Epidermal melanocyte (primary cell): ENCODE results near the gene TRIM2.

Experiments used
- DNase-seq: peaks from one replicate; pipeline ENCODE4 v3.0.0; 2011; ENCODE audit warnings: low spot score; ENCODE audit not compliant: insufficient read length

The TRIM2 gene

DNA sequence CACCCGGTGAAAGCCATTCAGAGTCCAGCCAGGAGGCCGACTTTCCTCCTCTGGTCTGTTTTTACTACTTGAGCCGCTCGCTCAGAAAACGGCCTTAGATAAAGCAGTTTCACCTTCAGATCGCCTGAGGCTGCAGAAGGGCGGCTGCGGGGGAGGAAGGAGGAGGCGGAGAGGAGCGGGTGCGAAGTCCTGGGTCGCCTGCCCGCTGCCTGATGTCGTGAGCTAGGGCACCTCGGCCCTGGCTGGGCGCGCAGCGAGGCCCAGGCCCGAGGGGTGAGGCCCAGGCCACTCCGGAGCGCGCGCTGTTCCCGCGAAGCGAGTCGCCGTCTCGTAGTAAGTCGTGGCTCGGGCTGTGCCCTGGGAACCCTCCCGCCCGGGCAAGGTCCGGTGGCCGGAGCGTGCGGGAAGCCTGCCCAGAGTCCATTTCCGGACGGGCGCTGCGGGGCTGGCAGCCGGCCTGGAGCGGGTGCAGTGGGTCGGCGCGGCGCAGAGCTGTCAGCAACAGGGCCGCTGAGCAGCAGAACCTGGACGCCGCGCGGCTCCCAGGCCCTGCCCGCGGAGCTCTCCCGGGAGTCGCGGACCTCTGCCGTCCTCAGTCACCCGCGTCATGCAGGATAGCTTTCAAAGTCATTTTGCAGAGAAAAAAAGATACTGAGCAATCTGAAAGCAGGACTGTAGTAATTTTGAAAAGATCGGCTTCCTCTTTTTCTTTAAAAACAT, 18.6 kb downstream of the TRIM2 start:
- DNase-seq = no peak

DNA sequence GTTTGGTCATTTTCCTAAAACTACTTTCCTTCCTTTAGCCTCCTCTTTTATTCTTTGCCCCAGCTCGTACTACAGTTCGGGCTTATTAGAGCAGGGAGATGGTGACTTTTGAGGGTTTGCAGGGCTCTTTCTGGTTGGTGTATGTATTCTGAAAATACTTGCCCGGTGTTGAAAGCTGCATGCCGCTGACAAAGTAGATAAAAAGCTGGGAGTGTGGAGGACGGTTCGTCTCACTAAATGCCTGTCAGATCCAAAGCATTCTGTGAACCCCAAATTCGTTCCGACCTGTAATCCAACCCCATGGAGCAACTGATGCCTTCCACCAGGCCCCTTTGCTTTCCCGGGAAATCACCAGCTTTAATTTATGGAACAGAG, 19.2 kb downstream of the TRIM2 start:
- DNase-seq = no peak

DNA sequence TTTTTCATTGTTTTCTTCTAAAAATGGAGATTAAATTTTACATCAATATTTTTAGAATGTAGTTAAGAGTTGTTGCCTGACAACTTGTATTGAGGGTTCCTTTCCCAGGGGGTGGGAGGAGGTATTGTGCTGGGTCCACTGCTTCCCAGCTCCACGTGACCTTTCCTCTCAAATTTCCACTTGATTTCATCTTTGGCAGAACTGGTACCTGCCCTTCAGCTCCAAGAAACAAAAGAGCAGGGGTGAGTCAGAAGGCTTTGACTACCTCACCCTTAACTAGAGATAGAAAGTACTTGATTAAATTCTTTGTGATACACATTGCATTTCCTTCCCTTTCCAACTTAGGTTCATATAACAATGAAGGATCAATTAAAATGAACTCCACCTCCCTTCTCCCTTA, 19.7 kb downstream of the TRIM2 start:
- DNase-seq = no peak

DNA sequence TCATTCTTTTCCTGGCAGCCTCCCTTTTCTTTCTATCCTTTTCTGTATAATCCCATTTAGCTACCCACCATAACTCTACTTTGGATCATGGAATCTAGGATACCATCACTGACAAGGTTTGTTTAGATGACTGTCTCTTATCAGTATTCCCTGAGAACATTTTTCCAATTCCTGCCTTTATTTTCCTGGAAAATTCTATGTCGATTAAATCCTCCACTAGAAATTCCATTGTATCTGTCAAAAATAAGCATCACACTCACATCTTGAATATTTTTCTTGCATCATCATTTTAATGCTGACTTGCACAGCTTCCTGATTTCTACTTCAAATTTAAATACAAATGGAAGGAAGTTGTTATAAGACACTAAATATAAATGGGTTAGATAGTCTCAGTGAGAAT, 20.2 kb downstream of the TRIM2 start:
- no peak for DNase-seq

DNA sequence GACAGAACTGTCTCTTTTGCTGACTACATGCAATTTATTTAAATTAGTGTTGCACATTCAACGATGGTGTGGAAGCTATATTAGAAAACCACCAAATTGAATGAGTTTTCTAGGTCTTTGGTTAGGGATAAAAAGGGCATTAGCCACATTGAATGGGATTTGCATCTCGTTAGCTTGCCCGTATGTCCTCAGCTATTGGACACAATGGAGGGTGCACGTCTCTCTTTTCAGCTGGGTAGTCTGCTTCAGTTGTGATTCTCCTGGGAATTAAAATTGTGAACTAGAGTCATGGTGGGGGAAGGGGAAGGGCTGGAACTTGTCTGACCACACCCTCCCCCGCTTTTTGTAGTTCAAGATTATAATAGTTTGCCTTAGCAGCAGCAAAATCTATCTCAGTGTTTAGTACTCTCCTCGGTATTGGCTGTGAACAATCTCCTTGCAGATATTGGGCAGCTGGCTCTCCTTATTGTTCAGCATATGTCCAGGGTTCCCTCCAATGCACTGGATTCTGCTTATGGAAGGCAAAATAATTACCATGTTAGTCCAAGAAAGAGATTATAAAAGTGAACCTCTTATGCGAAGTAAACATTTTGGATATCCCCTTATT, 23.3 kb downstream of the TRIM2 start:
- no peak for DNase-seq

DNA sequence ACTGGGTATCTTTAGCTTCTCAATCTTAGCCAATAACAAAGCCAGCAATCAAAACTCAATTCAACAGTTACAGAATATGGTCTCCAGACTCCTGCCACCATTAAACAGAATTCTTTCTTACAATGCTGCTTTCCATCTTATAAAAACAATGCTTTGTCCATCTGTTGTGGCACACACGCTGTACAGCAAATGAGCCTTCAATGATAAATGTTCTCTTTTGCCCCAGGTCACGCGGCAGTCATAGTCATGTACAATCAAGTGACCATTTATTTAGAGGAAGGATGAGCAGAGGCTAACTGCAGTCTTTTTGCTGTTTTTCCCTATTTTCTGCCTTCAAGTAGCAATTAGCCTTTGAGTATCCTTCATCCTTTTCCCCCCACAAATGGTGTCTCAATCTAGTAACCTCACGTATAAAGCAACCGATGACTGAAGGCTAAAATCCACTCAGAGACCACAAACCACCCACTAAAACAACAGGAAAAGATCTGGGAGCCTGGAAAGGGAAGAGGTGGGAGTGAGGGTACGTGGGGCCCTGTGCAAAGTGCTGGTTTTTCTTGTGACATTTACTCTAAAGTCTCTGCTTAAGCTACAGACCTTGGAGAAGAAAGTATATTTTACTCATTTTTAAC, 24.4 kb downstream of the TRIM2 start:
- DNase-seq = no peak

DNA sequence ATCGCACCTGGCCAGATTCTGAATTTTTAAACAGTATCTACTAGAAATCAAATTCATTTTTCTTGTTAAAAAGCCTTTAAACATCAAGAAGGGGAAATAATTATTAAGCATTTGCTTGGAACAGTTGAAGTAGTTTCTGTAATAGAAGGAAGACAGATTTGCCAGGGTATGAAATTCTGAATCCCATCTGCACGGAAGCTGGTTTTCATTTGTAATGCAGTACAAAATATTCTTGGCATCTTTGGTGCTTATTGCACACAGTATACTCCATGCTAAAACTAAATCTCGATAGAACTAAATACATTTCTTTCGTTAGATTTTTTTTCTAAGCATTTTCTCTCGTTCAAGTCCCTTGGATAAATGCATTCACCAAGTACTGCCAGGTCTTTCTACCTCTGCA, 25.3 kb downstream of the TRIM2 start:
- DNase-seq = no peak

DNA sequence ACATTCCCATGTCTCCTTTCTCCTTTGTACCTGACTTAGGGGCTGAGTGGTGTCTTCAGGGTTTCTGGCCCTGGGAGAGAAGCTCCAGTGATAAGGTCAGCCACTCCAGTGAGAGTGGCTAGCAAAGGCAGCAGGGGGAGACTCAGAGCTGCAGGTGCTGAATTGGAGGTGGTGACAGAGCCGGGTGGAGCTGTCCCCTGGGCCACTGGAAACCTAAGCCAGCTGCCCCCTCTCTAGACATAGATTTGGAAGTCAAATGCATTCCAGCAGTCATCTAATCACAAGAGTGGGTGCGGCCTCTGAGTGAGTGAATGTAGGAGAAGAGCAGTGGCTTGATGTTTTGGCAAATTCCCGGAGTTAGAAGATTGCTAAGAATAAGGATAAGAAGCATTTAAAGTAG, 28.5 kb downstream of the TRIM2 start:
- no peak for DNase-seq

DNA sequence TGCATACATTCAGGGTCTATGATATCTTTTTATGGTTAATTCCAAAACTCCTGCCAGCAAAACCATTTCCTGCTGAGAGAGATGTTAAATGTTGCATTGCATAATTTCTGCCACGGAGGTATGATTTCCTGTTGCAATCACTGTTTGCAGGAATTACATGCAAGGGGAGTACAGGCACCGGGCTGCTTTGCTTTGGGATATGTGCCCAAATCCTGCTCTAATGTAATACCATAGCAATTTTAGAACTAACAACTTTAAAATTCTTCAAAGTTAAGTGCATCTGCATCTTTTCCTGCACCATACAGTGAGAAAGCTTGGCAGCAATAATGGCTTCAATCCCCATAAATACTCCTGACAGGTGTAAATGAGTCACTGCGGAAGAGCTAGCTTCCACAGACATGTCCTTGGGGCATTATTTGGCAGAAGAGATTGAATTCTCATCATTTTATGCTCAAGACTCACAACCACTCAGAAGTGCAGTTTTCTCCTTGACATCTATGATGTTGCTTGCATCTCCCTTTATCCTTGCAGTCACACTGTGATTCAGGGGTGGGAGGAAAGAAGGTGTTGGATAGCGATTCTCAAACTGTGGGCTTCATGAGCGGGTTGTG, 29.6 kb downstream of the TRIM2 start:
- DNase-seq = peak; percentile 57

DNA sequence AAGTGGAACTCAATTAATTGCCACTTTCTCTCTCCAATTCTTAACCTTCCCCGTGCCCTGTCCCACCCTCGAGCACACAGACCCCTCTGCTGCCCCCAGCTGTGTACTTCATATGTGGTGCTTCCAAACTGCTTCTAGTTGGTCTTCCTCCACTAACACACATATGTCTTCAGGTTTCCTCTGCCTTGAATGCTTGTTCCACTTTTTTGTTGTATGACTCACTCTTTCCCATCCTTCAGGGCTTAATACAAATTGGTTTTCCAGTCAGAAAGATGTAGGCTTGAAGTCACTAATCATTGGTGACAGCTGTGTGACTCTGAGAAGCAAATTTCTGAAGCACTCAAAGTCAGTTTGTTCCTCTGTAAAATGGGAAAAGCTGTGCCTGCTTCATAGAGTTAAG, 30.6 kb downstream of the TRIM2 start:
- DNase-seq = no peak

DNA sequence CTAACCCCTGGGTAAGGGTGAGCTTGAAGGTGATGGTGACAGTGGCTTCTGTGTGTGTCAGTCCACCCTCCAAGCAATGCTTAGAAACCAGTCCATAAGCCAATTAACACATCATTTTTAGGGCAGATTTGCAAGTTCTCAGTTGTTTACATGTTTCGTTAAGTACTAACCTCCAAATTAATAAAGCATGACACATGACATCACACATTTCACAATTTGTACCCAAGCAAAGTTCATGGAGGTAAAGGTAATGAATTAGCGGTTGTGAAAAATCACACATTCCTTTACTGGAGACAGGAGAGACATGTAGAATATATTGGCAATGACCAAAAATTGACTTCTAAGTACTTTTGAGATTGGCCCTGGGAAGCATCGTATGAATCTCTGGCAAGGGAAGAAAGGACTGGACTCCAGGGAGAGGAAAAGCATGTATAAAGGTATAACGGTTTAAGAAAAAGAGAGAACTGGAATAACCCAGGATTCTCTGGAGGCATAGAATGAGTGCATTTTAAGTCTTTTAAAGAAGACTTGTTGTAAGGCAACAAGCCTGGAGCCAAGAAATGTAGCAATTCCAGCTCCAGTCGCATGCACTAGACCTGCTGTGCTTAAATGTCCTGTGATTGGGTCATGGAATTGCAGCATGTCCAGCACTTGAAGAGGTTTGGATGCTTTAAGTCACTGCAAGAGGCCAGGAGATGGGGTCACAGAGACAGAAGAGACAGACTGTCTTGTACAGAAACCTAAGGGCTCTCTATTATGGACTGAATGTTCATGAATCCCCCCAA, 34.1 kb downstream of the TRIM2 start:
- no peak for DNase-seq

DNA sequence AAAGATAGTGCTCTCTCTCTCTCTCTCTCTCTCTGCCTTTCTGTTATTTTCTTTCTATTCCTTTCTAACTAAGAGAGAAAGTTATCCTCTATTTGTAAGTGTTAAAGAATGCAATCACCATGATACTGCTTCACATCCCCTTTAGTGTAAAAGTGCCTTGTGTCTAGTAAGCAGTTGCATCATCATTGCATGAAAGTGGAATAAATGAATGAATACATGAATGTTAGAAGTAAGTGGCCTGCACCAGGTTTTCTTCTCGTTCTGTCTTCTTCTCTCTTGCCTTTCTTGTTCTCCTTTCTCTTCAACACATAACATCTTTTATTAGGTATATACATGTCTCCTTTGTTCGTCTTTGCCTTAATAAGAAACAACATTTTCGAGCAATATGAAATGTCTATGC, 35.2 kb downstream of the TRIM2 start:
- no peak for DNase-seq

DNA sequence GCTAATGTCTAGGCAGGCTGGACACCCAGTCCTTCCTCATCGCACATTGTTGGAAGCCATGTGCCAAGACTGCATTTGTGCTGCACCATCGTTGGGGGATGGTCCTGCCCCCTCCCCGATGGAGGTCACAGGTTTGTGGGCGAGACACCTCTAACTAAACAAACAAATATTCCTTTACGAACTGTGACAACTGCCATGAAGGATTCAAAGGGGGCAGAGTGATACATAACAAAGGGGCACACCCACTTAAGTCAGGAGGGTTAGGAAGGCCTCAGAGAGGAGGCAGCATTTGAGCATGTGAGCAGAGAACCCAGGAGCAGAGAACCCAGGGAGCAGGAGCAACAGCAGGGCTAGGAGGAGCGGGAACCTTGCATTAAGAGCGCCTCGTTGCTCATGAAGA, 37.1 kb downstream of the TRIM2 start:
- no peak for DNase-seq

DNA sequence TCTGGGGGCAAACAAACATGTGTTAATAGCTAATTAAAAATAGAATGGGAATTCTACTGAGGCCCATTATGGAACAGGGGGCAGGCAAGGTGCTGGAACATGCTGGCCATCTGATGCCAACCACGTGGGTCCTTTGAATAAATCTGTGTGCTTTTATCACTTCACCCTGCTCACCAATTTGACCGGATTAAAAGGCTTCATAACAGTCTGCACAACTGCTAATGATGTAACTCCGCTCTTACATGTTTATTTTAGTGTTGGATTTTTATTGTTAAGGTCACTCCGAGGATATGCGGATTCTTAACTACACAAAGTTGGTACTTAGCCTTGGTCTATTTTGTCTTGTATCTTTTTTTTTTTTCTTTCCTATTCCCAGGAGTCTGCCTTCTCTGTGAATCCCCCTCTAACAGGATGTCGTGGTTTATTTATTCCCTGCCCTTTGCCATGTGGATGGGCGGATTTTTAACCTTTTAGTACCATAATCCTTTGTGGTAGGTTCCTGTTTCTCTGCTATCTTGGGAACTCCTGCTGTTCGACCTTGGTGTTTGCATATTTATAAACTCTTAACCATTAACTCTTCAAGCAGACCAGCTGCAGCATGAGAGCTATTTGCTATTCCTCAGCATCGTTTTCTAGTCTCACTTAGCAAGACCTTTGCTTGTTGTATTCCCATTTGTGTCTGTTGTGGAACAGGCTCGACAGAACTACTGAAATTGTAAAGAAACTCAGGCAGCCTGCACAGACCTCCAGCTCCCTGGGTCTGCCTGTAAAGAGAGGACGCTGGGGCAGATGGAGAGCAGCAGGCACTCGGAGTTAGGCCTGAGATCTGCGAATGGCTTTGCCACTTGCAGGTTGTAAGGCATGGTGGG, 38.0 kb downstream of the TRIM2 start:
- no peak for DNase-seq

DNA sequence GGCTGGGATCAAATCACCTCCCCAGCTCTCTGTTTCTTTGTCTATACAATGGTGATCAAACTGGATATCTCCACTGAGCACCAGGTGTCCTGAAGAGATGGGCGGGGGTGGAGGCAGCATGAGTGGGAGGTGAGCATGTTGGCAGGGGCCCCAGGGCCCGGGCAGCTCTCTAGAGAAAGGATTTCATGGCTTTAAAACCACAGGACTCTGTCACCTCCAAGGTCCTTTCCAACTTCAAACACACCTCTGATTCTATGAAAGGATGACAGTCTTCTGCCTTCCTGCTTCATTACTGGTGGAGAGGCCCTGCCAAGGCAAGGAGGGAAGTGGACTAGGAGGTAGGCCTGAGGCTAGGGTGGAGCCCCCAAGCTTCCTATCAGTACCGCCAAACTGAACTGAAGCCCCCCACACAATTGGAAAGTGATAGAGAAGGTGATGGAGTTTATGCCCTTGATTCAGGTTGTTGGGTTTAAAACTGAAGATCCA, 38.6 kb downstream of the TRIM2 start:
- no peak for DNase-seq

DNA sequence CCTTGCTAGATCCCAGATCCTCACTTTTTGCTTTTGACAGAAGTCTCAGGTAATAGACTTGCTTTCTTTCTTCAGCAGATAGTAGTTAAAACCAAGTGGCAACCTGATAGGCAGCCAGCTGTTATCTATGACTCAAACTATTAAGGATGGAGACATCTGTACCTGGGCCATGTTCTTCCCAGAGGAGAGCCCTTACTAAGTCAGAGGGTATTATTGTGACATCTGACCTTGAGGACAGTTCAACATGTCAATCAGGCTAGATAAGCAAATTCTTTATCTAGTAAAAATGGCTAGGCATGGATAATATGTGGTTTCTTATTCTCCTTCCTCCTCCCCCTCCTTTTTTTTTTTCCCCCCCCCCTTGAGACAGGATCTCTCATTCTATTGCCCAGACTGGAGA, 39.2 kb downstream of the TRIM2 start:
- no peak for DNase-seq

DNA sequence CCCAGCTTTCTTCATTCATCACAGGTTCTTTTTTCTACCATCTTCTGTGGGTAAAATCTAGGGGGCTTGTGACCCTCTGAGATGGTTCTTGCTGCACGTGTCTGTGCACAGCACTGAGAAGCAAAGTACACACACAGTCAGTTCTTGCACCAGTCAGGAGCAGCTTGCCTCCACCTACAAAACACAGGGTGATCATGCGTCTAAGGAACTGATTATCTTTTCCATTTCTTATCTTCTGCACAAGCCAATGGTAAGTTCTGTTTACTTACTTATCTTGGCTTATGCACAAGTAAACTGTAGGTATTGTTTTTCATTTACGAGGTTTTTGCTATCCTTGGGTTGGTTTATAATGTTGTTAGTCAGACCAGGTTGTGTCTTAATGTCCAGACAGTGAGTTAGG, 40.7 kb downstream of the TRIM2 start:
- DNase-seq = no peak

DNA sequence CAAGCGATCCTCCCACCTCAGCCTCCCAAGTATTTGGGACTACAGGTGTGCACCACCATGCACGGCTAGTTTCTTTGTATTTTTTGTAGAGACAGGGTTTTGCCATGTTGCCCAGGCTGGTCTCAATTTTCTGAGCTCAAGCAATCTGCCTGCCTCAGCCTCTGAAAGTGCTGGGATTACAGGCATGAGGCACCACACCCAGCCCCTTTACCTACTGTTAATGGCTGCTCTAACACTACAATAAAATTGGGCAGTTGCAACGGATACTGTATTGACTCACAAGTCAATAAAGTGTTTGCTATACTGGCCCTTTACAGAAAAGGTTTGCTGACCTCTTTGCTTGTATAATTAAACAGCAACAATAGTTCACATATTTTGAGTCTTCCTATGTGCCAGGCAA, 41.5 kb downstream of the TRIM2 start:
- no peak for DNase-seq

DNA sequence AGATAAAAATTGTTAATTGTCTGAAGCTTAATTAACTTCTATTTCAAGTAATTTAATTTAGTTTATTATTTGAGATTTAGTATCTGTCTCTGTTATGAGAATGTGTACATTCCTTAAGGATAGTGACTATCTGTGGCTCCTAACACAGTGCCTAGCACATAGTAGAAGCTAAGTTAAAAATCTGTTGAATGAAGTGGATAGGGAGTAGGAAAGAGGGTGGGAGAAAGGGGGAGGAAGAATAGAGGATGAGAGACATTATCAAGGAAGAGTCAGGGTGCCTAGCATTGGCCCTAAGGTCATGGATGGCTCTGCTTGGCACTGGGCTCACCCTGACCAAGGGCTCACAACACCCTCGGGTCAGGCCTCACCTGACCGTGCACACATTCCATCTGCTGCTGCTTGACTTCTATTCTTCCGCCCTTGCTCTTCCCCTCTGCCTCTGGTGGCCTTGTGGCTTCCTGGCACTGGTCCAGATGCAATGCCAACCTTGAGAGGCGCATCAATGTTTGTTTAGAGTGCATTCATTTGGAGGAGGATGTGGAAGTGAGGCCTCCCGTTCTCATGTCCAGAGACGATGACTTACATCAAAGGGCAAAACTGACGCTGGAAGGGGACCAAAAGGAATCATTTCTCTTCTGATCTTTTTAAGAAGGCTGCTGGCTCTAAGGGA, 42.3 kb downstream of the TRIM2 start:
- no peak for DNase-seq

DNA sequence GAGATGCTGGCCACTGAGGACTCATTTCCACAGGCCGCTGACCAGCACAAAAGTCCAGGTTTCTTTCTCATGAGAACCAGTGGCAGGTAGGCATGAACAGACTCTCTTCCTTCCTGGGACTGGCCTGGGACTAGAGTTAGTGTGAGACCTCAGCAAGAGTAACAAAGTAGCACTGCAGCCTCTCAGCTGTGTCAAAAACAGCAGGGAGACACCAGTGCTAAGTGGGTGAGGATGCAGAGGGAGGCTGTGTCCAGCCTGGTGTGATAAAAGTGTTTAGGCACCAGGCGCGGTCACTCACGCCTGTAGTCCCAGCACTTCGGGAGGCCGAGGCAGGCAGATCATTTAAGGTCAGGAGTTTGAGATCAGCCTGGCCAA, 42.9 kb downstream of the TRIM2 start:
- no peak for DNase-seq
